Measurements from ENCODE around the gene HHIPL1.

The HHIPL1 gene

DNA sequence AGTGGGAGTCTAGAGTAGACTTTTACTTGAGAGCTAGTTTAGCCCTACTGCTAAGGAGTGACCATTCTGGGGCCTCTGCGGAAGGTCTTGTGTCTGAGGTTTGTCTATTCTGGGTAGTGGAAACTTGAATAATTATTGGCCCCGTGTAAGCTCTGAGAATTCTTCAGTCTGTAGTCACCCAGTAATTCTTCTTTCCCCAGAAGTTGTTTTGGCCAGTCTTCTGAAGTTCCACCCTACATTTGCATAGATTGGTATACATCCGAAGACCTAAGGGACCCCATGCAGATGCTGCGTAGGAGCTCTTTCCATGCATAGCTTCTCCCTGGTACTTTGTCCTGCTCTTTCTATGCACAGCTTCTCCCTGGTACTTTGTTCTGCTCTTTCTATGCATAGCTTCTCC, 52.0 kb downstream of the HHIPL1 start:
- TF ChIP-seq, protein P1, sequence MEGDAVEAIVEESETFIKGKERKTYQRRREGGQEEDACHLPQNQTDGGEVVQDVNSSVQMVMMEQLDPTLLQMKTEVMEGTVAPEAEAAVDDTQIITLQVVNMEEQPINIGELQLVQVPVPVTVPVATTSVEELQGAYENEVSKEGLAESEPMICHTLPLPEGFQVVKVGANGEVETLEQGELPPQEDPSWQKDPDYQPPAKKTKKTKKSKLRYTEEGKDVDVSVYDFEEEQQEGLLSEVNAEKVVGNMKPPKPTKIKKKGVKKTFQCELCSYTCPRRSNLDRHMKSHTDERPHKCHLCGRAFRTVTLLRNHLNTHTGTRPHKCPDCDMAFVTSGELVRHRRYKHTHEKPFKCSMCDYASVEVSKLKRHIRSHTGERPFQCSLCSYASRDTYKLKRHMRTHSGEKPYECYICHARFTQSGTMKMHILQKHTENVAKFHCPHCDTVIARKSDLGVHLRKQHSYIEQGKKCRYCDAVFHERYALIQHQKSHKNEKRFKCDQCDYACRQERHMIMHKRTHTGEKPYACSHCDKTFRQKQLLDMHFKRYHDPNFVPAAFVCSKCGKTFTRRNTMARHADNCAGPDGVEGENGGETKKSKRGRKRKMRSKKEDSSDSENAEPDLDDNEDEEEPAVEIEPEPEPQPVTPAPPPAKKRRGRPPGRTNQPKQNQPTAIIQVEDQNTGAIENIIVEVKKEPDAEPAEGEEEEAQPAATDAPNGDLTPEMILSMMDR (IDR thresholded peaks at IDR 0.05) = no peak

DNA sequence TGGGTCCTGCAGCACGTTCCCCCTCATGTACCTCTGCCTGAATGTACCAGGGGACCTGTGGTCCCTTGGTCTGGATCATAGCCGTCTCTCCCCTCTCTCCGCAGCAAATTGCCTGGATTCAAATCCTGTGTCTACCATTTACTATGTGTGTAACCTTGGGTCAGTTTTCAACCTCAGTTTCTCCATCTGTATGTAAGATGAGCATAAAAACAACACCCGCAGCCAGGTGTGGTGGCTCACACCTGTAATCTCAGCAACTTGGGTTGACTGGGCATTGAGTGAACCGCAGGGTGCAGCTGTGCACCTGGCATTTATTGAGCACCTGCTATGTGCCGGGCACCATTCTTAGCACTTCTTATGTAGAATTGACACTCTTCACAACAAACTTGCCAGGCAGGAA, 53.3 kb downstream of the HHIPL1 start:
- DNase-seq (ENCODE audit: low spot score) = no peak
- Histone ChIP-seq H3K4me3 (no peak overlapping the region), H3K27ac (no peak overlapping the region)
- TF ChIP-seq, protein P1 (IDR thresholded peaks at IDR 0.05) = no peak

More for the DNA sequence above, 52.0 kb downstream of the HHIPL1 start:
- no peak for DNase-seq (ENCODE audit: low spot score)
- H3K27ac ChIP-seq = no peak overlapping the region
- no peak overlapping the region for H3K4me3 ChIP-seq

DNA sequence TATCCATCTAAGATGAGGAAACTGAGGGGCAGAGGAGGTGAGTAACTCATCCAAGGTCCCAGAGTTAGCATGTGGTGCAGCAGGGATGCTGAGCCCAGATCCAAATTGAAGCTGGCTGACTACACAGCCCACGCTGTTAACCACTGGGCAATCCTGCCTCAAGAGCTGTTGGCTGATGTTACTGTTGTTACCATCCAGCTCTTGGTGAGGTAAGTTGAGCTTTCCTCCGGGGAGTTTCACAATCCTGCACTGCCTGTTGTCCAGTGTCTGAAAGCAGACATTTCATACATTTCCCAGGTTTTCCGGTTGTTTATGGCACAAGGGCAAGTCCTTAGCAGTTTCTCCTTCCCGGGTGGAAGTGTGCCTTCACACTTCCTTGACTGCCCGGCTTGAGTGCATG, 53.7 kb downstream of the HHIPL1 start:
- Histone ChIP-seq H3K4me3 (no peak overlapping the region), H3K27ac (no peak overlapping the region)
- DNase-seq (ENCODE audit: low spot score) = no peak
- TF ChIP-seq, protein P1 (IDR thresholded peaks at IDR 0.05) = no peak

- Histone ChIP-seq H3K27ac (no peak overlapping the region), H3K4me3 (no peak overlapping the region)
- TF ChIP-seq, protein P1 (IDR thresholded peaks at IDR 0.05) = no peak
- no peak for DNase-seq (ENCODE audit: low spot score)
Observed at GRCh38 chr14:99699085-99699760, 54.3 kb downstream of the HHIPL1 start.

GRCh38 chr14:99699861-99700260, 54.9 kb downstream of the HHIPL1 start:
- TF ChIP-seq, protein P1 (IDR thresholded peaks at IDR 0.05) = no peak

DNA sequence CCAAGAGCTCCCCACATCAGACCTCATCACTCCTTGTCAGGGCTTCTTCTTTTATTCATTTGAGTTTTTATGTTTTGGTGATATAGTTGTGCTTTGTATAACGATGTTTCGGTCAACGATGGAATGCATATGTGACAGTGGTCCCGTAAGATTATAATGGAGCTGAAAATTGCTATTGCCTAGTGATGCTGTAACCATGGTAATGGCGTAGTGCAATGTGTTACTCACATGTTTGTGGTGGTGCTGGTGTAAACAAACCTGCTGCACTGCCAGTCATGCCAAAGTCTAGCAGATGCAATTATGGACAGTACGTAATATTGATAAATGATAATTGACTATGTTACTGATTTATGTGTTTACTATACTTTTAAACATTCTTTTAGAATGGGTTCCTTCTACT, 55.5 kb downstream of the HHIPL1 start:
- H3K4me3 ChIP-seq = no peak overlapping the region
- TF ChIP-seq, protein P1 (IDR thresholded peaks at IDR 0.05) = no peak
- no peak overlapping the region for H3K27ac ChIP-seq
- no peak for DNase-seq (ENCODE audit: low spot score)

More at GRCh38 chr14:99699861-99700260, 54.9 kb downstream of the HHIPL1 start:
- no peak overlapping the region for H3K4me3 ChIP-seq
- H3K27ac ChIP-seq = no peak overlapping the region
- DNase-seq (ENCODE audit: low spot score) = no peak

DNA sequence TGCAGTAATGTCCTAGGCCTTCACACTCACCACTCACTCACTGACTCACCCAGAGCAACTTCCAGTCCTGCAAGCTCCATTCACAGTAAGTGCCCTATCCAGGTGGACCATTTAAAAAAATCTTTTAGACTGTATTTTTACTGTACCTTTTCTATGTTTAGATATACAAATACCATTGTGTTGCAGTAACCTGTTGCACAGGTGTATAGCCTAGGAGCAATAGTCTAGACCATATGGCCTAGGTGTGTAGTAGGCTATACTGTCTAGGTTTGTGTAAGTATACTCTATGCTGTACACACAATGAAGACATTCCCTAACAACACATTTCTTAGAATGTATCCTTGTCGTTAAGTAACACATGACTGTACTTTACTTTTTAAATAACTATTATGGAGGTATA, 56.3 kb downstream of the HHIPL1 start:
- no peak overlapping the region for H3K4me3 ChIP-seq
- no peak overlapping the region for H3K27ac ChIP-seq
- no peak for DNase-seq (ENCODE audit: low spot score)
- TF ChIP-seq, protein P1 (IDR thresholded peaks at IDR 0.05) = no peak

Measured in coronary artery (tissue), 2 donors.